ENCODE results near the gene SLTM. TPM values are rescaled to one million over a fixed set of nuclear protein-coding genes. Genes with fewer than 3 reads are reported as not detected.

Gene SLTM
- total RNA-seq, 1 experiment from 2014 or later, result 127 TPM

GRCh38 chr15:58934114-58934447, 602 bp upstream of the SLTM start:
- intact Hi-C loops (cut with micrococcal nuclease; ENCODE audit: unreplicated experiment), result no loop called here
- ChIA-PET CTCF (no interaction called here), POLR2A (ENCODE audit: low non-redundant PET) (no interaction called here)
- H3K36me3 ChIP-seq (ENCODE audit: insufficient read depth, low read length, poor library complexity, severe bottlenecking), result peaks cover 5% of the 10 kb centered on the region
- peak overlapping the region; percentile 91 for H3K4me3 ChIP-seq (ENCODE audit: low read depth, low read length, poor library complexity, severe bottlenecking)
- H3K27ac ChIP-seq (ENCODE audit: low read depth, low read length, poor library complexity, severe bottlenecking), result peak overlapping the region; percentile 99
- no peaks in the 10 kb centered on the region for H3K27me3 ChIP-seq (replicated peaks; ENCODE audit: insufficient read depth, low read depth, low read length, poor library complexity)
- no peak for DNase-seq (ENCODE audit: low spot score)
- peaks cover 10% of the 10 kb centered on the region for H3K4me1 ChIP-seq (ENCODE audit: insufficient read depth, low read length, poor library complexity, severe bottlenecking)
- TSS peak; percentile 80 for BruUV-seq (replicated peaks)
- no peaks in the 10 kb centered on the region for H3K9me3 ChIP-seq (ENCODE audit: low read depth, low read length, poor library complexity, severe bottlenecking)
- TF ChIP-seq CTCF (conservative IDR thresholded peaks at IDR 0.05; ENCODE audit: low read depth, low read length), result no peak
- no peak for TF ChIP-seq EZH2 (IDR thresholded peaks at IDR 0.05; ENCODE audit: borderline replicate concordance, low read depth, low read length, poor library complexity, severe bottlenecking)

DNA sequence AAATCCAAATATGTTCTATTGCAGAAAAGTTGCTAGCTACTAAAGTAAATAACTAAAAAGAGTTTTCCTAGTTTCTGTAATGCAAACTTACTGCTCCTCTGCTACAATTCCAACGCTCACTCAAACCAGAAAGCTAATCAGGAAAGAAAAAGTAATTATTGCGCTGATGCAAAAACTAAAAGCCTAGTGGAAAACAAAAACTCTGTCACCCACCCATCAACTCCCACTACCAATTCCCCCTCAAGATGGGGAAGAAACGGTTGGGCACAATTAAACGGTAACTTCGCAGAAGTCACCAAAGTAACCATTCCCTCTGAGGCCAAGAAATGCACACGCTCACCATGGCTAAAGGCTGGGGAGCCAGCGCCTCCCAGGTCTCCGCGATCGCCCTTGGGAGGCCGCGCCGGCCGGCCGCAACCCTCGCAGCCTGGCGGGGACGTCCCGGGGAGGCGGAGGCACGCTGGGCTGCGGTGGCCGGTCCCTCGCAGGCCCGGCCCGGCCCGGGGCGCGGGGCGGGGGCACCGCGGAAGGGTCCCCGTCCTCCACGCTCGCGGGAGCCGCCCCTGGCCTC, 684 bp downstream of the SLTM start:
- ChIA-PET POLR2A (ENCODE audit: low non-redundant PET) (no interaction called here), CTCF (no interaction called here)
- no TSS peak for BruUV-seq (replicated peaks)
- intact Hi-C loops (cut with micrococcal nuclease; ENCODE audit: unreplicated experiment), result no loop called here
- peak overlapping the region; percentile 91 for H3K4me3 ChIP-seq (ENCODE audit: low read depth, low read length, poor library complexity, severe bottlenecking)
- H3K4me1 ChIP-seq (ENCODE audit: insufficient read depth, low read length, poor library complexity, severe bottlenecking), result peaks cover 10% of the 10 kb centered on the region
- DNase-seq (ENCODE audit: low spot score), result peak; percentile 51
- TF ChIP-seq EZH2 (IDR thresholded peaks at IDR 0.05; ENCODE audit: borderline replicate concordance, low read depth, low read length, poor library complexity, severe bottlenecking) (no peak), CTCF (conservative IDR thresholded peaks at IDR 0.05; ENCODE audit: low read depth, low read length) (no peak)
- peak overlapping the region; percentile 99 for H3K27ac ChIP-seq (ENCODE audit: low read depth, low read length, poor library complexity, severe bottlenecking)
- no peaks in the 10 kb centered on the region for H3K27me3 ChIP-seq (replicated peaks; ENCODE audit: insufficient read depth, low read depth, low read length, poor library complexity)
- peaks cover 18% of the 10 kb centered on the region for H3K36me3 ChIP-seq (ENCODE audit: insufficient read depth, low read length, poor library complexity, severe bottlenecking)
- H3K9me3 ChIP-seq (ENCODE audit: low read depth, low read length, poor library complexity, severe bottlenecking), result no peaks in the 10 kb centered on the region

DNA sequence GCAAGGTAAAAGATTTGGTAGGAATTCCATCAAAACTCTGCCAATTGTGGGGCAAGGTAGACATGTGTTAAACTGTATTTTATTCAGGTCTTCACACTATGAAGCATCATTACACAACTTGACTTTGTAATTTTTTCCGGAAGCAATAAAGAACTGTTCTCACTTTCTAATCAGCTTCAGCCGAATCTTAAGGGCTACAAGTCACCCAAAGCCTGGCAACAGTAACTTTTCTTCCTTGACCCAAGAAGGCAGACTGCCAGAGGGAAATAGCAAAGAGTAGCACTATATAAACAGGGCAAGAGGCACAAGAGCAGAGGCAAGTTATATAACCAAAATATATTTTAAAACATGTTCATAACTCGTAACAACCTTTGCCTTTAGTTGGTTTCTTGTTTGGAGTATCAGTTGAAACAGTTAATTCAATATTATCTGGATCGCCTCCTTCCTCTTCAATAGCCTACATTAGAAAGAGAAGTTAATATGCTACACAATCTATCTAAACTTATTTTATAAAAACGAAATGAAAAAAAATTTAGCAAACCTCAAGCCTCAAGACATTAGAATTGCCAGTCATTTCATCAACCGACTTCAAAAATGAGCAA, 1.4 kb downstream of the SLTM start:
- intact Hi-C loops (cut with micrococcal nuclease; ENCODE audit: unreplicated experiment), result no loop called here
- H3K36me3 ChIP-seq (ENCODE audit: insufficient read depth, low read length, poor library complexity, severe bottlenecking), result peaks cover 25% of the 10 kb centered on the region
- peak overlapping the region; percentile 91 for H3K4me3 ChIP-seq (ENCODE audit: low read depth, low read length, poor library complexity, severe bottlenecking)
- no peaks in the 10 kb centered on the region for H3K9me3 ChIP-seq (ENCODE audit: low read depth, low read length, poor library complexity, severe bottlenecking)
- TF ChIP-seq EZH2 (IDR thresholded peaks at IDR 0.05; ENCODE audit: borderline replicate concordance, low read depth, low read length, poor library complexity, severe bottlenecking), result no peak
- TF ChIP-seq CTCF (conservative IDR thresholded peaks at IDR 0.05; ENCODE audit: low read depth, low read length), result no peak
- H3K27me3 ChIP-seq (replicated peaks; ENCODE audit: insufficient read depth, low read depth, low read length, poor library complexity), result no peaks in the 10 kb centered on the region
- TSS peak; percentile 59 for BruUV-seq (replicated peaks)
- ChIA-PET POLR2A (ENCODE audit: low non-redundant PET) (no interaction called here), CTCF (no interaction called here)
- H3K4me1 ChIP-seq (ENCODE audit: insufficient read depth, low read length, poor library complexity, severe bottlenecking), result peaks cover 10% of the 10 kb centered on the region
- DNase-seq (ENCODE audit: low spot score), result peak; percentile 56
- peak overlapping the region; percentile 99 for H3K27ac ChIP-seq (ENCODE audit: low read depth, low read length, poor library complexity, severe bottlenecking)
